GM18499 (cell line): ENCODE measurements around the gene RBMXL3.

Experiments used
- ATAC-seq: cut with Tn5 transposase; IDR thresholded peaks from one replicate; pipeline ENCODE4 v1.9.1; 2021; ENCODE audit warnings: moderate number of reproducible peaks; ENCODE audit not compliant: insufficient read depth, unreplicated experiment

Gene RBMXL3

GRCh38 chrX:115233497-115234455 is 44.6 kb downstream of the RBMXL3 start, which contains the start of gene LRCH2:
LRCH2 (minus strand) TSS chrX:115234096; CDS start chrX:115234041, 55 bp downstream.
- ATAC-seq = no peak

- no peak for ATAC-seq
Observed at GRCh38 chrX:115234461-115234860, 45.3 kb downstream of the RBMXL3 start.

GRCh38 chrX:115236560-115236959 is 47.4 kb downstream of the RBMXL3 start:
- ATAC-seq = no peak

GRCh38 chrX:115237056-115237455 is 47.8 kb downstream of the RBMXL3 start:
- no peak for ATAC-seq
